K562 (cell line): ENCODE results near the gene PTGES3L. TPM values are rescaled to one million over a fixed set of nuclear protein-coding genes. Genes with fewer than 3 reads are reported as not detected.
A peak's percentile ranks its signal among the peaks of the same experiment; 100 is the strongest.

Experiments
- EP300 ChIP-seq: IDR thresholded peaks from 2 replicates; pipeline ENCODE4 v1.6.1; 2012; ENCODE audit warnings: low read length, improper control_type of control experiment
- ESRRA ChIP-seq: fragments of 450-650 bp; IDR thresholded peaks from 2 replicates; pipeline ENCODE4 v1.6.1; 2014; ENCODE audit warnings: low read depth, mild to moderate bottlenecking, moderate library complexity, borderline replicate concordance
- ETV6 ChIP-seq, 3 experiments: fragments of 150-350 bp in 1 of 3; sonication (generic) in 1 of 3; formaldehyde crosslinking in 1 of 3; IDR thresholded peaks; 2 replicates each; pipeline versions ENCODE4 v1.6.1 to v1.8.0; 2014 to 2022; ENCODE audit warnings: borderline replicate concordance in 2 of 3, low read depth in 2 of 3, antibody characterized with exemption in 1 of 3, low read length in 1 of 3, mild to moderate bottlenecking in 1 of 3, missing genetic modification reagents in 1 of 3
- FOXA3 ChIP-seq, 2 experiments: fragments of 450-650 bp in 1 of 2; sonication (generic) in 1 of 2; formaldehyde crosslinking; IDR thresholded peaks in 1 of 2; conservative IDR thresholded peaks in 1 of 2; 2 replicates each; pipeline versions ENCODE4 v1.4.0 to v1.8.0; 2020 to 2022; ENCODE audit warnings: mild to moderate bottlenecking in 2 of 2, missing genetic modification reagents in 1 of 2
- FOXJ2 ChIP-seq: fragments of 200-800 bp; sonication (Bioruptor generic); IDR thresholded peaks from 2 replicates; pipeline ENCODE4 v1.6.1; 2016; ENCODE audit warnings: missing genetic modification characterization, missing compliant biosample characterization
- GABPA ChIP-seq: fragments of 200-800 bp; sonication (Bioruptor generic); conservative IDR thresholded peaks from 2 replicates; pipeline ENCODE4 v1.6.1; 2016; ENCODE audit warnings: low read depth, missing genetic modification characterization, missing compliant biosample characterization
- KDM4B ChIP-seq, 2 experiments: fragments of 450-650 bp in 1 of 2; sonication (generic) in 1 of 2; IDR thresholded peaks; 2 replicates each; pipeline ENCODE4 v1.6.1; 2016 to 2017; ENCODE audit warnings: borderline replicate concordance in 2 of 2, antibody characterized with exemption in 1 of 2, low read depth in 1 of 2, mild to moderate bottlenecking in 1 of 2
- PTTG1 ChIP-seq: fragments of 450-650 bp; IDR thresholded peaks from 2 replicates; pipeline ENCODE4 v1.6.1; 2016; ENCODE audit warnings: low read depth, mild to moderate bottlenecking, missing genetic modification characterization, missing compliant biosample characterization
- RAD51 ChIP-seq: fragments of 450-650 bp; IDR thresholded peaks from 2 replicates; pipeline ENCODE4 v1.7.1; 2016; ENCODE audit warnings: low read depth, mild to moderate bottlenecking, borderline replicate concordance
- SMAD4 ChIP-seq: fragments of 250-450 bp; sonication (Bioruptor Pico); conservative IDR thresholded peaks from 2 replicates; pipeline ENCODE4 v1.8.0; 2021; ENCODE audit warnings: inconsistent platforms, mild to moderate bottlenecking, moderate library complexity
- SMARCE1 ChIP-seq: fragments of 450-650 bp; IDR thresholded peaks from 2 replicates; pipeline ENCODE4 v1.7.1; 2016; ENCODE audit warnings: mild to moderate bottlenecking
- TSC22D4 ChIP-seq: fragments of 450-650 bp; IDR thresholded peaks from 2 replicates; pipeline ENCODE4 v1.6.1; 2016; ENCODE audit warnings: missing genetic modification characterization, missing biosample characterization, control low read depth
- ZBTB26 ChIP-seq: fragments of 450-650 bp; formaldehyde crosslinking; IDR thresholded peaks from 2 replicates; pipeline ENCODE4 v1.4.0; 2022; ENCODE audit warnings: missing genetic modification characterization
- ZNF766 ChIP-seq: fragments of 200-800 bp; sonication (Bioruptor generic); conservative IDR thresholded peaks from 2 replicates; pipeline ENCODE4 v1.6.1; 2016; ENCODE audit warnings: missing genetic modification characterization, missing compliant biosample characterization
- polyA plus RNA-seq, 8 experiments: library from polyadenylated mRNA; depleted of rRNA in 4 of 8; stranded (reverse) in 5 of 8; unstranded in 3 of 8; fragments of >200 nt; fragmentation: Nextera tagmentation in 2 of 8; fragmentation: Illumina TruSeq in 1 of 8; extraction: Ambion mirVana in 2 of 8; extraction: Trizol in 1 of 8; gene quantifications; 2 replicates each; pipeline versions ENCODE4 v1.2.1 to v1.2.3, GENCODE V29; 2011 to 2014; ENCODE audit warnings: inconsistent platforms in 1 of 8, missing spikeins in 1 of 8
- total RNA-seq, 7 experiments: library from RNA; depleted of rRNA in 6 of 7; stranded (reverse); fragments of >200 nt in 6 of 7; fragmentation: Illumina TruSeq in 2 of 7; extraction: Trizol in 2 of 7; gene quantifications; 2 replicates each; pipeline versions ENCODE4 v1.2.1 to v1.2.3, GENCODE V29; 2011 to 2021; ENCODE audit warnings: low replicate concordance in 1 of 7
- TF ChIP-seq, protein P1 (sequence below), 3 experiments: IDR thresholded peaks in 2 of 3; conservative IDR thresholded peaks in 1 of 3; 2 replicates each; pipeline ENCODE4 v1.5.1; 2011 to 2012; ENCODE audit warnings: low read length in 3 of 3, mild to moderate bottlenecking in 3 of 3, control low read depth in 2 of 3, improper control_type of control experiment in 1 of 3, inconsistent platforms in 1 of 3, low read depth in 1 of 3, mixed read lengths in 1 of 3, moderate library complexity in 1 of 3; ENCODE audit not compliant: insufficient read depth in 2 of 3
- TF ChIP-seq, protein P2 (sequence below), 3 experiments: fragments of 200-800 bp in 1 of 3; fragments of 250-450 bp in 1 of 3; fragments of 450-650 bp in 1 of 3; sonication (Bioruptor Pico) in 1 of 3; sonication (Bioruptor generic) in 1 of 3; formaldehyde crosslinking in 1 of 3; IDR thresholded peaks; 2 replicates each; pipeline versions ENCODE4 v1.6.1 to v1.8.0; 2016 to 2022; ENCODE audit warnings: mild to moderate bottlenecking in 2 of 3, missing genetic modification characterization in 2 of 3, missing compliant biosample characterization in 1 of 3, moderate library complexity in 1 of 3

The PTGES3L gene
- total and polyA plus RNA-seq, 9 of the 15 experiments (the other 6 are each of a cell fraction or from before 2014, with no cell fraction given): 6.0 to 16.0 (median 9.6) TPM

GRCh38 chr17:43024407-43025289 is 44.8 kb upstream of the PTGES3L start, which contains the start of gene RND2 (continued):
- no peak for TF ChIP-seq RAD51
- TF ChIP-seq, protein P1, sequence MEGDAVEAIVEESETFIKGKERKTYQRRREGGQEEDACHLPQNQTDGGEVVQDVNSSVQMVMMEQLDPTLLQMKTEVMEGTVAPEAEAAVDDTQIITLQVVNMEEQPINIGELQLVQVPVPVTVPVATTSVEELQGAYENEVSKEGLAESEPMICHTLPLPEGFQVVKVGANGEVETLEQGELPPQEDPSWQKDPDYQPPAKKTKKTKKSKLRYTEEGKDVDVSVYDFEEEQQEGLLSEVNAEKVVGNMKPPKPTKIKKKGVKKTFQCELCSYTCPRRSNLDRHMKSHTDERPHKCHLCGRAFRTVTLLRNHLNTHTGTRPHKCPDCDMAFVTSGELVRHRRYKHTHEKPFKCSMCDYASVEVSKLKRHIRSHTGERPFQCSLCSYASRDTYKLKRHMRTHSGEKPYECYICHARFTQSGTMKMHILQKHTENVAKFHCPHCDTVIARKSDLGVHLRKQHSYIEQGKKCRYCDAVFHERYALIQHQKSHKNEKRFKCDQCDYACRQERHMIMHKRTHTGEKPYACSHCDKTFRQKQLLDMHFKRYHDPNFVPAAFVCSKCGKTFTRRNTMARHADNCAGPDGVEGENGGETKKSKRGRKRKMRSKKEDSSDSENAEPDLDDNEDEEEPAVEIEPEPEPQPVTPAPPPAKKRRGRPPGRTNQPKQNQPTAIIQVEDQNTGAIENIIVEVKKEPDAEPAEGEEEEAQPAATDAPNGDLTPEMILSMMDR (IDR thresholded peaks at IDR 0.05 in 2 of 3, conservative IDR thresholded peaks at IDR 0.05 in 1 of 3; ENCODE audit: insufficient read depth in 2 of 3, low read depth in 1 of 3, low read length in 3 of 3): peak; percentile 89 to 95 (median 90)
- TF ChIP-seq ZNF766: peak; percentile 44; the same call in 1 of the 2 replicates
- TF ChIP-seq PTTG1: no peak
- peak; percentile 68 for TF ChIP-seq SMARCE1
- peak; percentile 58 for TF ChIP-seq SMAD4 (CRISPR knock-in tag)
- TF ChIP-seq ETV6 (IDR thresholded peaks at IDR 0.05; ENCODE audit: borderline replicate concordance in 1 of 2, low read depth in 2 of 2, low read length in 1 of 2): no peak
- no peak for TF ChIP-seq ETV6 (CRISPR knock-in tag; IDR thresholded peaks at IDR 0.05; ENCODE audit: borderline replicate concordance)
- 0 out of 4 replicates have a peak, but pooled peaks of 1 of the 2 experiments have one; percentile 14 for TF ChIP-seq FOXA3 (CRISPR knock-in tag; conservative IDR thresholded peaks at IDR 0.05 in 1 of 2, IDR thresholded peaks at IDR 0.05 in 1 of 2)
- 0 out of 2 replicates have a peak, but pooled peaks have one; percentile 19 for TF ChIP-seq FOXJ2 (tag)
- TF ChIP-seq KDM4B (IDR thresholded peaks at IDR 0.05; ENCODE audit: borderline replicate concordance in 2 of 2, low read depth in 1 of 2): peak in 1 of 2 experiments; percentile 62; a peak in 1 of 4 replicates
- no peak for TF ChIP-seq TSC22D4
- TF ChIP-seq EP300: peak; percentile 62
- TF ChIP-seq ZBTB26 (CRISPR knock-in tag): 0 out of 2 replicates have a peak, but pooled peaks have one; percentile 21
- TF ChIP-seq, protein P2, sequence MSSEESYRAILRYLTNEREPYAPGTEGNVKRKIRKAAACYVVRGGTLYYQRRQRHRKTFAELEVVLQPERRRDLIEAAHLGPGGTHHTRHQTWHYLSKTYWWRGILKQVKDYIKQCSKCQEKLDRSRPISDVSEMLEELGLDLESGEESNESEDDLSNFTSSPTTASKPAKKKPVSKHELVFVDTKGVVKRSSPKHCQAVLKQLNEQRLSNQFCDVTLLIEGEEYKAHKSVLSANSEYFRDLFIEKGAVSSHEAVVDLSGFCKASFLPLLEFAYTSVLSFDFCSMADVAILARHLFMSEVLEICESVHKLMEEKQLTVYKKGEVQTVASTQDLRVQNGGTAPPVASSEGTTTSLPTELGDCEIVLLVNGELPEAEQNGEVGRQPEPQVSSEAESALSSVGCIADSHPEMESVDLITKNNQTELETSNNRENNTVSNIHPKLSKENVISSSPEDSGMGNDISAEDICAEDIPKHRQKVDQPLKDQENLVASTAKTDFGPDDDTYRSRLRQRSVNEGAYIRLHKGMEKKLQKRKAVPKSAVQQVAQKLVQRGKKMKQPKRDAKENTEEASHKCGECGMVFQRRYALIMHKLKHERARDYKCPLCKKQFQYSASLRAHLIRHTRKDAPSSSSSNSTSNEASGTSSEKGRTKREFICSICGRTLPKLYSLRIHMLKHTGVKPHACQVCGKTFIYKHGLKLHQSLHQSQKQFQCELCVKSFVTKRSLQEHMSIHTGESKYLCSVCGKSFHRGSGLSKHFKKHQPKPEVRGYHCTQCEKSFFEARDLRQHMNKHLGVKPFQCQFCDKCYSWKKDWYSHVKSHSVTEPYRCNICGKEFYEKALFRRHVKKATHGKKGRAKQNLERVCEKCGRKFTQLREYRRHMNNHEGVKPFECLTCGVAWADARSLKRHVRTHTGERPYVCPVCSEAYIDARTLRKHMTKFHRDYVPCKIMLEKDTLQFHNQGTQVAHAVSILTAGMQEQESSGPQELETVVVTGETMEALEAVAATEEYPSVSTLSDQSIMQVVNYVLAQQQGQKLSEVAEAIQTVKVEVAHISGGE (CRISPR knock-in tag; IDR thresholded peaks at IDR 0.05): 0 out of 6 replicates have a peak, but pooled peaks of 1 of the 3 experiments have one; percentile 42
- TF ChIP-seq GABPA (tag): peak; percentile 46
- peak; percentile 78 for TF ChIP-seq ESRRA
